Measurements from ENCODE around the gene KCNMB3.
A peak's percentile ranks its signal among the peaks of the same experiment; 100 is the strongest.
"Not testable (repeated sequence)": the region's sequence is repeated elsewhere in the genome, so short reads cannot be mapped to it uniquely, and the experiment has no call there.

Gene KCNMB3

GRCh38 chr3:179264449-179264848 is 13.5 kb upstream of the KCNMB3 start:
- DNase-seq = no peak

- DNase-seq = no peak
Measured at GRCh38 chr3:179263134-179263533, 12.2 kb upstream of the KCNMB3 start.

GRCh38 chr3:179260949-179261765 is 10.2 kb upstream of the KCNMB3 start:
- DNase-seq = peak; percentile 46 to 72 (median 61)

- not testable (repeated sequence) for DNase-seq
Measured at GRCh38 chr3:179259959-179260756, 9.2 kb upstream of the KCNMB3 start.

- DNase-seq = no peak
Measured at GRCh38 chr3:179258820-179259219, 7.9 kb upstream of the KCNMB3 start.

- DNase-seq = not testable (repeated sequence)
Measured at GRCh38 chr3:179257742-179258141, 6.8 kb upstream of the KCNMB3 start.

GRCh38 chr3:179256813-179257212 is 5.9 kb upstream of the KCNMB3 start:
- DNase-seq = no peak

GRCh38 chr3:179247289-179248015 is 3.5 kb downstream of the KCNMB3 start:
- no peak for DNase-seq

- DNase-seq = no peak
Measured at GRCh38 chr3:179244878-179245277, 6.0 kb downstream of the KCNMB3 start.

GRCh38 chr3:179242859-179243258 is 8.1 kb downstream of the KCNMB3 start:
- not testable (repeated sequence) for DNase-seq

GRCh38 chr3:179240299-179240698 is 10.6 kb downstream of the KCNMB3 start:
- DNase-seq = not testable (repeated sequence)

GRCh38 chr3:179236669-179237301 is 14.1 kb downstream of the KCNMB3 start:
- peak in 1 of 5 donors; percentile 12 for DNase-seq

- no peak for DNase-seq
Measured at GRCh38 chr3:179234199-179234598, 16.7 kb downstream of the KCNMB3 start.

- no peak for DNase-seq
Measured at GRCh38 chr3:179233043-179233442, 17.9 kb downstream of the KCNMB3 start.

GRCh38 chr3:179229177-179229576 is 21.7 kb downstream of the KCNMB3 start:
- DNase-seq = no peak

- DNase-seq = no peak
Measured at GRCh38 chr3:179227349-179227748, 23.6 kb downstream of the KCNMB3 start.

- no peak for DNase-seq
Measured at GRCh38 chr3:179224584-179224983, 26.3 kb downstream of the KCNMB3 start.

GRCh38 chr3:179223548-179223947 is 27.4 kb downstream of the KCNMB3 start:
- no peak for DNase-seq

GRCh38 chr3:179218213-179218612 is 32.7 kb downstream of the KCNMB3 start:
- not testable (repeated sequence) for DNase-seq

- DNase-seq = not testable (repeated sequence)
Measured at GRCh38 chr3:179215550-179215949, 35.4 kb downstream of the KCNMB3 start.

- DNase-seq = no peak
Measured at GRCh38 chr3:179200790-179201189, 50.1 kb downstream of the KCNMB3 start.

GRCh38 chr3:179196700-179197099 is 54.2 kb downstream of the KCNMB3 start:
- DNase-seq = no peak

GRCh38 chr3:179196098-179196497 is 54.8 kb downstream of the KCNMB3 start:
- peak in 2 of 5 donors; percentile 8 to 50 for DNase-seq
